ENCODE data around the gene CCNQ. TPM values are rescaled to one million over a fixed set of nuclear protein-coding genes. Genes with fewer than 3 reads are reported as not detected.

Gene CCNQ
- total and polyA plus RNA-seq, 2 of the 8 experiments (the other 6 are each of a cell fraction or from before 2014, with no cell fraction given) = 16.6 to 32.1 TPM

DNA sequence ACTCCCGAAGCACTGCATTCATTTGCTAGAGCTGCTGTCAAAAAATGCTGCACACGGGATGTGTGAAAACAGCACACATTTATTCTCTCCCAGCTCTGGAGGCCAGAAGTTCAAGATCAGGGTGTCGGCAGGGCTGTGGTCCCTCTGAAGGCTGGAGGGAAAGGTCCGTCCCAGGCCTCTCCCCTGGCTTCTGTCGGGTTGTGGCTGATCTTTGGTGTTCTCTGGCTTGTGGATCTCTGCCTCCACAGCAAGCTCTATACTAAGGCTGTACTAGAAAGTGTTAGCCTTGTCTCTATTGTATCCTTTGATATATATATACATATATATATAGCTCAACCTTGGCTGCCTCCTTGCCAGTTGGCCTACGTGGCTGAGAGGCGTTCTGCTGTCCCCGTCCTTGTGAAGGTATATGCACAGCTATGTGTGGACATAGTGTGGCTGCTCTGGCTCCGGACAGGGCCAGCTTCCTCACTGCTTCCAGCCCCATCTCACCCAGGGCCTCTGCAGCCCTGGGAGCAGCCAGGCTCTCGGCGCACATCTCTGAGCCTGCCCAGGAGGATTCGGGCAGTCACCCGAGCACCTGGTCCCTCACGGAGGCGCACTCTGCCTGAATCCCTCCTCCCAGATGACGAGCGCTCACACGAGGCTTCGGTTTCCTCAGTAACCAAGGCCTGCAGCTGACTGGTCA is 33.1 kb upstream of the CCNQ start (continued):
- TF ChIP-seq SP4 (IDR thresholded peaks at IDR 0.05; ENCODE audit: low read length) (no peak), POLR2AphosphoS5 (IDR thresholded peaks at IDR 0.05; ENCODE audit: low read depth, low read length) (no peak), SAP30 (IDR thresholded peaks at IDR 0.05; ENCODE audit: insufficient read depth, insufficient replicate concordance, low read length) (no peak), CREB1 (IDR thresholded peaks at IDR 0.05) (no peak), BRCA1 (IDR thresholded peaks at IDR 0.05; ENCODE audit: low read depth, low read length) (no peak), SP1 (IDR thresholded peaks at IDR 0.05; ENCODE audit: low read depth, low read length) (no peak), JUN (IDR thresholded peaks at IDR 0.05; ENCODE audit: low read depth, low read length) (no peak), JUND (IDR thresholded peaks at IDR 0.05; ENCODE audit: low read length) (no peak)

All from H1 (cell line).